ENCODE measurements around the gene CASP8. TPM values are rescaled to one million over a fixed set of nuclear protein-coding genes. Genes with fewer than 3 reads are reported as not detected.

CASP8 gene
- total and polyA plus RNA-seq, 2 of the 8 experiments (the other 6 are each of a cell fraction or from before 2014, with no cell fraction given): 2.3 to 3.6 TPM

DNA sequence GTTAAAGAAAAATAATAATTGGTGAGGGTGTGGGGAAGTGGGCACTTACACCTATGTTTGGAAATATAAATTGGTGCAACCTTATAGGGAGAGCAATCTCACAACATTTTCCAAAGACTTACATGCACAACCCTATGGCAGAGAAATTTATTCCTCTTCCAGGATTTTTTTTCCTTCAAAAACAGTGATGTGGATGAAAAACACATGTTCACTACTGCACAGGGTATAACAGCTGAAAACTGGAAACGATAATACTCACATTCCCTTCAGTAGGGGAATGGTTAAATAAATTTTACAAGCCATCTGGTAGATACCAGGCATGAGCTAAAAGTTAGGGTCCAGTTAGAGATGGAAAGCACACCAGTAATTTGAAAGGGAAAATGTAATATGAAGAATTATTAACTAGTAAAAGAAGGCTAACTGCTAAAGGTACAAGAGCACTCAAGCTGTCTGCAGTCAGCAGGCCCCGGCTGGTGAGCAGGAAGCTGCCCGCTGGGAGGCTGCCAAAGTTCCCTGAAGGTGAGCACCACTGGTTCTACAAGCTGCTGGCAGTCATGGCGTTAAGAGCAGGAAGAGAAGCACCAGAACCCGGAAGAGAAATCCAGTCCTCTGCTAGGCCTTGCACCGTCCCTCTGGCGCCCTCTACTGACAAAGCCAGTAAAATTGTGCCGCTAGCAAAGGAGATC is 28.4 kb upstream of the CASP8 start (continued):
- TF ChIP-seq JUND (IDR thresholded peaks at IDR 0.05; ENCODE audit: low read length) (0 out of 2 replicates have a peak, but pooled peaks have one; percentile 7), JUN (IDR thresholded peaks at IDR 0.05; ENCODE audit: low read depth, low read length) (no peak)
